ENCODE measurements around the gene MRPL54.

DNA sequence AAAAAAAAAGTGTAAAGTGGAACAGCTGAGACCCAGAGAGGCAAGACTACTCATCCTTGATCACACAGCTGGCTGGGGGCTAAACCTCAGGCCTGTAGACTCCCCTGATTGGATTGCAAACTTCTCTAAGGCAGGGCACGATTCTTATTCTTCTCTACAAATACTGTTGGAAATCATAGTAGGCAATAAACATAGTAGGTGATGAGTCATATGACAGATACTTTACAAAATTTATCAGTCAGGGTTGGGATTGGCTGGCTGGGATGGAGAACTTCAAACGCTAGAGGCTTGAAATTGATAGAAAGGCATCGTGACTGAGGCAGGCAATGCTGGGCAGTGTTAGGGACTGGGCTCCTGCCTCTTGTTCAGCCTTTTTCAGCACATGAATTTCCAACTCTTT is 29.6 kb downstream of the MRPL54 start:
- TF ChIP-seq POLR2A (IDR thresholded peaks at IDR 0.05) (no peak), CTCF (IDR thresholded peaks at IDR 0.05) (no peak)

Measured in testis (tissue), 2 donors.